ENCODE measurements around the gene AHNAK.

Gene AHNAK

GRCh38 chr11:62492586-62492985 is 54.0 kb downstream of the AHNAK start (continued):
- no peak for TF ChIP-seq PATZ1 (CRISPR knock-in tag; IDR thresholded peaks at IDR 0.05; ENCODE audit: borderline replicate concordance)
- TF ChIP-seq ESRRG (CRISPR knock-in tag; IDR thresholded peaks at IDR 0.05) = no peak
- no peak for TF ChIP-seq ZNF8 (CRISPR knock-in tag; IDR thresholded peaks at IDR 0.05)

- ATAC-seq = no peak
- TF ChIP-seq RARB (CRISPR knock-in tag; IDR thresholded peaks at IDR 0.05) = no peak
- TF ChIP-seq ZNF70 (CRISPR knock-in tag; IDR thresholded peaks at IDR 0.05) = no peak
- no peak for TF ChIP-seq OSR1 (CRISPR knock-in tag; IDR thresholded peaks at IDR 0.05)
- no peak for TF ChIP-seq GLIS3 (CRISPR knock-in tag; IDR thresholded peaks at IDR 0.05)
Measured at GRCh38 chr11:62491571-62492329, 54.9 kb downstream of the AHNAK start.

GRCh38 chr11:62489204-62489603 is 57.4 kb downstream of the AHNAK start:
- peak; percentile 26; the same call in 2 of the 3 replicates for ATAC-seq
- TF ChIP-seq ZNF565 (CRISPR knock-in tag; conservative IDR thresholded peaks at IDR 0.05; ENCODE audit: low read depth) (no peak), ZNF70 (CRISPR knock-in tag; IDR thresholded peaks at IDR 0.05) (no peak), CSDC2 (CRISPR knock-in tag; IDR thresholded peaks at IDR 0.05) (no peak), CREB5 (CRISPR knock-in tag; IDR thresholded peaks at IDR 0.05; ENCODE audit: low read depth) (no peak), ISL1 (CRISPR knock-in tag; IDR thresholded peaks at IDR 0.05) (no peak), ZNF8 (CRISPR knock-in tag; IDR thresholded peaks at IDR 0.05) (no peak), TCF4 (CRISPR knock-in tag; IDR thresholded peaks at IDR 0.05; ENCODE audit: borderline replicate concordance) (no peak), ZC3H10 (CRISPR knock-in tag; IDR thresholded peaks at IDR 0.05) (no peak), ZFP3 (CRISPR knock-in tag; IDR thresholded peaks at IDR 0.05) (no peak), SNAI2 (CRISPR knock-in tag; IDR thresholded peaks at IDR 0.05) (no peak), PPARA (CRISPR knock-in tag; IDR thresholded peaks at IDR 0.05; ENCODE audit: borderline replicate concordance) (no peak), POU6F1 (CRISPR knock-in tag; IDR thresholded peaks at IDR 0.05; ENCODE audit: borderline replicate concordance, low read depth) (no peak), TOX (CRISPR knock-in tag; IDR thresholded peaks at IDR 0.05; ENCODE audit: borderline replicate concordance) (no peak), CSRNP3 (CRISPR knock-in tag; IDR thresholded peaks at IDR 0.05) (no peak), OSR1 (CRISPR knock-in tag; IDR thresholded peaks at IDR 0.05) (no peak), RARB (CRISPR knock-in tag; IDR thresholded peaks at IDR 0.05) (no peak)

GRCh38 chr11:62487738-62488551 is 58.7 kb downstream of the AHNAK start:
- ATAC-seq = no peak
- TF ChIP-seq ZC3H10 (CRISPR knock-in tag; IDR thresholded peaks at IDR 0.05) (no peak), CREB5 (CRISPR knock-in tag; IDR thresholded peaks at IDR 0.05; ENCODE audit: low read depth) (no peak), PPARA (CRISPR knock-in tag; IDR thresholded peaks at IDR 0.05; ENCODE audit: borderline replicate concordance) (no peak), TCF4 (CRISPR knock-in tag; IDR thresholded peaks at IDR 0.05; ENCODE audit: borderline replicate concordance) (no peak), TOX (CRISPR knock-in tag; IDR thresholded peaks at IDR 0.05; ENCODE audit: borderline replicate concordance) (no peak), CSRNP3 (CRISPR knock-in tag; IDR thresholded peaks at IDR 0.05) (no peak), GLIS3 (CRISPR knock-in tag; IDR thresholded peaks at IDR 0.05) (no peak), POU6F1 (CRISPR knock-in tag; IDR thresholded peaks at IDR 0.05; ENCODE audit: borderline replicate concordance, low read depth) (no peak), ZFP30 (CRISPR knock-in tag; IDR thresholded peaks at IDR 0.05) (no peak), ZNF70 (CRISPR knock-in tag; IDR thresholded peaks at IDR 0.05) (no peak)

Data from SK-N-SH treated with all-trans-retinoic acid at 6 μM for 48 hours (cell line).